GM21825 (cell line): ENCODE measurements around the gene KLHL18.

ENCODE experiments used
- ATAC-seq: cut with Tn5 transposase; IDR thresholded peaks from one replicate; pipeline ENCODE4 v1.9.1; 2021; ENCODE audit warnings: mild to moderate bottlenecking, moderate library complexity; ENCODE audit not compliant: unreplicated experiment

Gene KLHL18

GRCh38 chr3:47392933-47393332 lies 110.2 kb downstream of the KLHL18 start:
- ATAC-seq = no peak

GRCh38 chr3:47394140-47394870 lies 111.6 kb downstream of the KLHL18 start:
- no peak for ATAC-seq

GRCh38 chr3:47394881-47395280 lies 112.1 kb downstream of the KLHL18 start:
- ATAC-seq = no peak
